Breast epithelium (tissue), 4 donors: ENCODE measurements around the gene EHD4. TPM values are rescaled to one million over a fixed set of nuclear protein-coding genes. Genes with fewer than 3 reads are reported as not detected.

Experiments used
- DNase-seq, 2 donors: peaks; one replicate each; pipeline ENCODE4 v3.0.0-alpha.2; 2019; ENCODE audit warnings: low spot score in 2 of 2
- H3K27ac ChIP-seq, 2 donors: fragments of 200-600 bp; sonication (generic) in 1 of 2; one replicate each; pipeline ENCODE4 v1.5.1; 2016 to 2019; ENCODE audit warnings: mild to moderate bottlenecking in 1 of 2
- H3K27me3 ChIP-seq, 2 donors: fragments of 200-600 bp; sonication (generic) in 1 of 2; one replicate each; pipeline versions ENCODE4 v1.5.1 to v1.6.0; 2017 to 2019; ENCODE audit warnings: control low read depth in 1 of 2, mild to moderate bottlenecking in 1 of 2
- H3K36me3 ChIP-seq: fragments of 200-600 bp; one replicate; pipeline ENCODE4 v1.5.1; 2019
- H3K4me1 ChIP-seq, 2 donors: fragments of 200-600 bp; sonication (generic); one replicate each; pipeline ENCODE4 v1.5.1; 2016 to 2019; ENCODE audit warnings: control low read depth in 1 of 2
- H3K4me3 ChIP-seq, 3 donors: fragments of 200-600 bp; sonication (generic); 1 replicate in 2 of 3; 2 replicates in 1 of 3; pipeline ENCODE4 v1.5.1; 2016 to 2019; ENCODE audit warnings: mild to moderate bottlenecking in 3 of 3, moderate library complexity in 2 of 3
- H3K9me3 ChIP-seq, 2 donors: fragments of 200-600 bp; sonication (generic) in 1 of 2; one replicate each; pipeline ENCODE4 v1.5.1; 2016 to 2019; ENCODE audit warnings: control low read depth in 1 of 2
- POLR2A ChIP-seq: fragments of 450-650 bp; IDR thresholded peaks from one replicate; pipeline ENCODE4 v1.6.1; 2016; ENCODE audit warnings: antibody characterized with exemption, mild to moderate bottlenecking, moderate library complexity
- POLR2AphosphoS5 ChIP-seq, 3 donors: sonication (generic); formaldehyde crosslinking; IDR thresholded peaks; one replicate each; pipeline ENCODE4 v1.6.1; 2017; ENCODE audit warnings: antibody characterized with exemption in 3 of 3
- intact Hi-C: fragments of 100-400 bp; cut with DNase I; formaldehyde crosslinking; loops from one replicate; pipeline ENCODE4 v1.15.1; 2023; ENCODE audit warnings: low total_unique reads
- total RNA-seq, 3 donors: library from RNA; depleted of rRNA; stranded (reverse); fragments of >200 nt; gene quantifications; one replicate each; pipeline ENCODE4 v1.1.0, GENCODE V29; 2016
- TF ChIP-seq, protein P1 (sequence below), 3 donors: fragments of 450-650 bp; IDR thresholded peaks; one replicate each; pipeline ENCODE4 v1.5.1; 2016 to 2017; ENCODE audit warnings: antibody characterized with exemption in 3 of 3, mild to moderate bottlenecking in 3 of 3, moderate library complexity in 3 of 3

Gene EHD4
- total RNA-seq, 3 donors from 2014 or later, result 30.2 to 30.5 (median 30.4) TPM

DNA sequence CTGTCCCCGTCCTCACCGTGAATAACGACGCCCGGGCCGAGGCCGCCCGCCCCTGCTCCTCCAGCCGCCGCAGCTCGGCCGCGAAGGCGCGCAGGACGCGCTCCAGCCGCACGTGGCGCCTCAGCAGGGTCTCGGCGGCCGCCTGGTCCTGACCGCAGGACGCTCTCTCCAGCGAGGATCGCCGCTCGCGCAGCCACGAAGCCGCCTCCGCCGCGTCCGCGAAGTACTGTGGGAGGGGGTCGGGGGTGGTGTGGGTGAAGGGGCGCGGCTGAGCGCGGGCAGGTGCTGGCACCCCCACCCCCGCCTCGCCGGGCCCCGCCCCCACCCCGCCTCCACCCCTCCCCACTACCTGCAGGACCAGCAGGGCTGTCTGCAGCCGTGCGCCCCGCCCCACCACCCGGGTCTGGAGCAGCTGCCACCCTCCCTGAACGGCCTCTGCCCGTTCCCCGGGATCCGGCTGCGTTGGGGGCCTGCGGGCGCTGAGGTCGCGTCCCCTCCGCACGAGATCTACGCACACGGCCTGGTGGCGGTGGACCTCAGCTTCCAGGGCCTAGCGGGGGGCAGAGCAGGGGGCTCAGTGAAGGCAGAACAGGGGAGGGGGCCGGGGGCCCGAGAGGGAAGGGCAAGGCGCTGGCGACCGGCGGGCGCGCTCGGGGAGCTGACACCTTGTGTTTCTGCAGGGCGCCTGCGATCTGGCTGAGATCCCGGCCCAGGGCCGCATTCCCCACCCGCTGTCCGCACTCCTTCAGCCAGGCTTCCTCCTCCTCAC is 90.3 kb downstream of the EHD4 start:
- peak overlapping the region in 2 of 3 donors; percentile 45 to 63 for H3K4me3 ChIP-seq
- H3K27ac ChIP-seq, result no peak overlapping the region

GRCh38 chr15:41881550-41881919 is 90.8 kb downstream of the EHD4 start:
- Histone ChIP-seq H3K27ac (no peak overlapping the region), H3K4me3 (peak overlapping the region in 2 of 3 donors; percentile 45 to 63), H3K4me1 (peaks cover 0 to 7% of the 10 kb centered on the region in 2 donors), H3K27me3 (no peaks in the 10 kb centered on the region), H3K9me3 (no peaks in the 10 kb centered on the region), H3K36me3 (no peaks in the 10 kb centered on the region)
- no peak for DNase-seq
- TF ChIP-seq POLR2A (no peak), POLR2AphosphoS5 (IDR thresholded peaks at IDR 0.05) (no peak)
- TF ChIP-seq, protein P1, sequence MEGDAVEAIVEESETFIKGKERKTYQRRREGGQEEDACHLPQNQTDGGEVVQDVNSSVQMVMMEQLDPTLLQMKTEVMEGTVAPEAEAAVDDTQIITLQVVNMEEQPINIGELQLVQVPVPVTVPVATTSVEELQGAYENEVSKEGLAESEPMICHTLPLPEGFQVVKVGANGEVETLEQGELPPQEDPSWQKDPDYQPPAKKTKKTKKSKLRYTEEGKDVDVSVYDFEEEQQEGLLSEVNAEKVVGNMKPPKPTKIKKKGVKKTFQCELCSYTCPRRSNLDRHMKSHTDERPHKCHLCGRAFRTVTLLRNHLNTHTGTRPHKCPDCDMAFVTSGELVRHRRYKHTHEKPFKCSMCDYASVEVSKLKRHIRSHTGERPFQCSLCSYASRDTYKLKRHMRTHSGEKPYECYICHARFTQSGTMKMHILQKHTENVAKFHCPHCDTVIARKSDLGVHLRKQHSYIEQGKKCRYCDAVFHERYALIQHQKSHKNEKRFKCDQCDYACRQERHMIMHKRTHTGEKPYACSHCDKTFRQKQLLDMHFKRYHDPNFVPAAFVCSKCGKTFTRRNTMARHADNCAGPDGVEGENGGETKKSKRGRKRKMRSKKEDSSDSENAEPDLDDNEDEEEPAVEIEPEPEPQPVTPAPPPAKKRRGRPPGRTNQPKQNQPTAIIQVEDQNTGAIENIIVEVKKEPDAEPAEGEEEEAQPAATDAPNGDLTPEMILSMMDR (IDR thresholded peaks at IDR 0.05), result no peak
- intact Hi-C loops, result no loop called here

More for the DNA sequence above, 90.3 kb downstream of the EHD4 start:
- H3K4me1 ChIP-seq, result peaks cover 0 to 7% of the 10 kb centered on the region in 2 donors
- H3K36me3 ChIP-seq, result no peaks in the 10 kb centered on the region
- H3K9me3 ChIP-seq, result no peaks in the 10 kb centered on the region
- intact Hi-C loops, result no loop called here
- TF ChIP-seq POLR2A (no peak), POLR2AphosphoS5 (IDR thresholded peaks at IDR 0.05) (no peak)
- TF ChIP-seq, protein P1 (IDR thresholded peaks at IDR 0.05), result no peak
- H3K27me3 ChIP-seq, result no peaks in the 10 kb centered on the region
- no peak for DNase-seq

- no peak for DNase-seq
- TF ChIP-seq POLR2AphosphoS5 (IDR thresholded peaks at IDR 0.05) (no peak), POLR2A (no peak)
- TF ChIP-seq, protein P1 (IDR thresholded peaks at IDR 0.05), result no peak
- no peaks in the 10 kb centered on the region for H3K27me3 ChIP-seq
- peaks cover 0 to 7% of the 10 kb centered on the region in 2 donors for H3K4me1 ChIP-seq
- no peaks in the 10 kb centered on the region for H3K36me3 ChIP-seq
- no peak overlapping the region for H3K27ac ChIP-seq
- H3K9me3 ChIP-seq, result no peaks in the 10 kb centered on the region
- no peak overlapping the region for H3K4me3 ChIP-seq
- intact Hi-C loops, result no loop called here
Observed at GRCh38 chr15:41881086-41881485, 91.3 kb downstream of the EHD4 start.

DNA sequence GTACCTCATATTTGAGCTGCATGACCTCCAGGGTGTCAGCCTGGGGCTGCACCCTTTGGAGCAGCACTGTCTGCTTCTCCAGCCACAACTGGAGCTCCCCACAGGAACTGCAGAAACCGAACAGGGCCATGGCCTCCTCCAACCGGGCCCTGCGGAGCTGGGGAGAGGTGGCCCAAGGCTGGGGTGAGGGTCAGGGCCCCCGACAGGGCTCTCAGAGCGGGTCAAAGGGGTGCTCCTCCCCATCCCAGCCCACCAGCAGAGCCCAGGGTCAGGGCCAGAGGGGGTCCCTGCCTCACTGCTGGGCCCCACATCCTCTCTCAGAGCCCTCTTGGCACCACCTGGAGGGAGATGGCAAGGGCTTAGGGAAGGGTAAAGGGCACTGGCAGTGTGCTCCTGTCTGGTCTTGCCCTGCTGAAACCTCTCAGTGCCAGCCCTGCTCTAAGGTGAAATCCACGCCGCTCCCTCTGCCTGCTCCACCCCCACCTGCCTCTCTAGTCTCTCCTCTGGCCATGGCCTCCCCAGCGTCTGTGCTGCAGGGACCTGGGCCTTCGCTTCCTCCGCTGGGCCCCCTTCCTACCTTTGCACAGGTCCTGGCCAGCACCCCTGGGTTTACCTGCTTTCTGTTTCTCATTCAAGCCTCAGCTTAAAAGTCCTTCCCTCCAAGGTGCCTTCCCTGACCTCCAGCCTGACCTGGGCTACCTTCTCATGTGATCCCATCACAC is 92.0 kb downstream of the EHD4 start:
- Histone ChIP-seq H3K27me3 (no peaks in the 10 kb centered on the region), H3K4me1 (peaks cover 0 to 7% of the 10 kb centered on the region in 2 donors), H3K36me3 (no peaks in the 10 kb centered on the region), H3K4me3 (no peak overlapping the region), H3K9me3 (no peaks in the 10 kb centered on the region), H3K27ac (no peak overlapping the region)
- DNase-seq, result no peak
- intact Hi-C loops, result no loop called here
- no peak for TF ChIP-seq POLR2AphosphoS5 (IDR thresholded peaks at IDR 0.05)
- TF ChIP-seq, protein P1 (IDR thresholded peaks at IDR 0.05), result no peak
- no peak for TF ChIP-seq POLR2A

DNA sequence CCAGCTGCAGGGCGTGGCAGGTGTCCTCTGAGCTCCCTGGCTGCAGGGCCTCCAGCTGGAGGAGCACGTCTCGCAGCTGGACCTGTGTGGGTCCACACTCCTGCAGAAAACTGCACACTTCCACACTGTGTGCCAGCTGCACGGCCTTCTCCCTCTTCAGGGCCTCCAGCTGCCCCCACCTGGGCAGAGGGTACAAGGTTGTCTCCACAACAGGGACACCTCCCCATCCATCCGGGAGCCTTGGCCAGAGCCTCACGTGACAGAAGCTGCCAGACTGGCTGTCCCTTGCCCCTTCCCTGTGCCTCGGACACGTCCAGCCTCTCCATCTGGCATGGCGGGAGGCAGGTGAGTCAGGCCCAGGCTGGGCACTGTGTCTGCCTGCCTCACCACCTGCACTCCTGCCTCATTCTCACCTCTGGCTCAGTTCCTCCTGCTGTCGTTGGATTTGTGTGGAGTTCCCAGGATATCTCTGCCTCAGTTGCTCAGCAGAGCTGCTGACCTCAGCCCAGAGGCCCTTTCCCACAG is 93.0 kb downstream of the EHD4 start:
- no peaks in the 10 kb centered on the region for H3K36me3 ChIP-seq
- H3K4me3 ChIP-seq, result no peak overlapping the region
- intact Hi-C loops, result no loop called here
- H3K27me3 ChIP-seq, result no peaks in the 10 kb centered on the region
- TF ChIP-seq, protein P1 (IDR thresholded peaks at IDR 0.05), result no peak
- no peak for TF ChIP-seq POLR2AphosphoS5 (IDR thresholded peaks at IDR 0.05)
- TF ChIP-seq POLR2A, result no peak
- peaks cover 0 to 7% of the 10 kb centered on the region in 2 donors for H3K4me1 ChIP-seq
- no peaks in the 10 kb centered on the region for H3K9me3 ChIP-seq
- no peak overlapping the region for H3K27ac ChIP-seq
- no peak for DNase-seq
